HG02678 (cell line): ENCODE results near the gene CTSV.
A peak's percentile ranks its signal among the peaks of the same experiment; 100 is the strongest.
"Not testable (repeated sequence)": the region's sequence is repeated elsewhere in the genome, so short reads cannot be mapped to it uniquely, and the experiment has no call there.

ENCODE experiments used
- ATAC-seq: cut with Tn5 transposase; IDR thresholded peaks from one replicate; pipeline ENCODE4 v1.9.1; 2021; ENCODE audit warnings: mild to moderate bottlenecking, moderate library complexity; ENCODE audit not compliant: unreplicated experiment

Gene CTSV

GRCh38 chr9:97045300-97045699, 6.4 kb upstream of the CTSV start:
- ATAC-seq, result no peak

DNA sequence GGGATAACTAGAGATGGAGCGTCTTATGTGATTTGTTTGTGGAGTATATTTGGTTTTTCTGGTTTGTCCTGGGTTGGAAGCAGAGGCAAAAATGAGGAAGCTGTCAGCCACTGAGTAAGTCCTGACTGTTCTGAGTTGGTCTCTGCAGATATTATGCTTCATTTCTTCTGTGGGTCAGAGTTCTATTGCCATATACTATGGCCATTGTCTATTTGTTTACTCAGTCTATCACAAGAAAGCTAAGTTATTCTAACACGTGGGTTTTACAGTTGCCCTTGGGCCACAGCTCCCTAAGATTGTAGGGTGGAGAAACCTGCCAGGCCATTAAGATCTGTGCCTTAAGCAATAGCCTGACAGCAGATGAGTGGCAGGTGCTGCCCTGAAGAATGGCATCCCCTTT, 3.0 kb upstream of the CTSV start:
- no peak for ATAC-seq

DNA sequence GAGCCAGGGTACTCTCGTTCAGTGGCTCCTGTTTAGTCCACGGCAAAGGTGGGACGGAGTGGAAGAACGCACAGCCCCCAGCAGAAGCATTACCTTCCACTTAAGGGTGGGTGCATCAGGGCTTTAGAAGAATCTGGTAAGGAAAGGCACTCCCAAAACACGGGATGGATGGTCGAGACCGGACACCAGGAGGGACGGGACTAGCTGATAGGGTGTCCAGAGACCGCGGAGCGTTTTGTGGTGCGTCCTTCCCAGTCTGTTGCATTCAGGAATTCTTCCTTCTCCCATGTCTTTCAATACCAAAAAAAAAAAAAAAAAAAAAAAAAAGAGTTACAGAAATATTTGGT, 545 bp upstream of the CTSV start:
- peak; percentile 1 for ATAC-seq

DNA sequence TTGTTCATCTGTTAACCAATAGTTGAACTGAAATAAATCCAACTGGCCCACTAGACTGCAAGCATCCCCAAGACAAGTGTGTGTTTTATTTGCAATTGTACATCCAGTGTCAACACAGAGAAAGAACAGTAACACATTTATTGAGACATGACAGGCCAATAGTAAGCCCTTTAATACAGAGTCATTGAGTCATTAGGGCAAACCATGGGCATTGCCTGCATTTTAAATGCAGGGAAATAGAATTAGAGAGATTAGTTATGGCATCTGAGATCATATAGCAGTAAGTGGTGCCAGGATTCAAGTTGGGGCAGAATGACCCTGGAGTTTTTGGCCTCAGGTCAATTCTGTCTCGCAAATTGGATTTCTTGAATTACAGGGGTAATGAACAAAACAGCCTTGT, 15.4 kb downstream of the CTSV start:
- ATAC-seq, result not testable (repeated sequence)

DNA sequence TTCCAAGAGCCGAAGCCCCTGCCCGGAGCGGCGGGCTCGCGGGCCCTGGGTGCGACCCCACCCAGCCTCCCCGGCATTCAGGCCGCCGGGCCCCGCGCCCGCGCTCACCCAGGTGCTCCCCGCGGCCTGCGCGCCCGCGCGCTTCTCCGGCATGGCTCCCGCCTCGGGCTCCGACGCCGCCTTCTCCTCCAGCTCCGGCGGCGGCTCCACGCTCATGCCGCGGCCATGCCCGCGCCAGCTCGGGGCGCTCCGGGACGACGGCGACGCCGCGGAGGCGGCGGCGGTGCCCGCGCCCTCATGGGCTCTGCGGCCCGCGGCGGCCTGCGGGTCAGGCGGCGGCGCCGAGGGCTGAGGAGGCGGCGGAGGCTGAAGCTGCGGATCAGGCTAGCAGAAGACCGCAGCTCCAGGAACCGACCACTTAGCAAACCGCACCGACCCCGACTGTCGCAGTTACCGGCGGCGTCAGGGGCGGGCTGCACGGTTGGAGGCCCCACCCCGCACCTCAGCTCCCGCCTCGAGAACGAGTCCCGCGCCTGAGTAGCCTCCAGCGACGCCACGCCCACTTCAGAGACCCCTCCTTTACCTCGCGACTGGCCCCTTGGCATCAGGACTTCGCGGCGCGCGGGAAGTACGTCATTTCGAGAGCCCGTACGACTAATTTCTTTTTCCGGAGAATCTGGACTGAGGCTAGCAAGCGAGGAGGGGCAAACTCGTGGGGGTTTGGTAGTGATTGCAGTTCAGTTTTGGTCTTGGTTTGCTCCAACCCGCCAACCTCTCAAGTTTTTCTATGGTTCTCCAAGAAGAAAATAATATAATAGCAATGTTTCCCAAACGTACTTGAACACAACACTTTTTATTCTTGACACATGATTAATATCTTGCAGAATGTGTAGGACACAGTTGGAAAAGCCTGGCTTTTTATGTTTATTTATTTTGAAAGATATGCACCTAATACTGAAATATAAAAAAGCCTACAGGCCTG, 25.5 kb downstream of the CTSV start:
- peak; percentile 85 for ATAC-seq

DNA sequence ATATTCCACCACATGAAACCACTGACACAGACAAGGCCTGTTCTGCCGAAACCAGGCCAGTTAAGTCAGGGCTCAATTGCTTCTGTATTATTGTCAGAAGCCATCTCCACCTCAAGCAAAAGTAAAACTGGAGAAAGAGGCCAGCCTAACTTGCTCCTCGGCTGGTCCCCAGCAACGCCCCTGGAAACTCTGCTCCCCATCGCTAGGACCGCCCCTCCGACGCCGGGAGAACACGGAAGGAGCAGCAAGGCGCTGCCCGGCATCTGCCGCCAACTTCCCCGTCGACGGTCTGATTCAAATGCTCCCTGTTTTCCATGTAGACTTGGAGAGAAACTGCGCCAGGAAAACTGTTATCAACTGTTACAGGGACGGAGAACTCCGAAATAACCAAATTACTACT, 26.3 kb downstream of the CTSV start:
- ATAC-seq, result peak; percentile 69

- not testable (repeated sequence) for ATAC-seq
Observed at GRCh38 chr9:97002195-97002594, 36.7 kb downstream of the CTSV start.

DNA sequence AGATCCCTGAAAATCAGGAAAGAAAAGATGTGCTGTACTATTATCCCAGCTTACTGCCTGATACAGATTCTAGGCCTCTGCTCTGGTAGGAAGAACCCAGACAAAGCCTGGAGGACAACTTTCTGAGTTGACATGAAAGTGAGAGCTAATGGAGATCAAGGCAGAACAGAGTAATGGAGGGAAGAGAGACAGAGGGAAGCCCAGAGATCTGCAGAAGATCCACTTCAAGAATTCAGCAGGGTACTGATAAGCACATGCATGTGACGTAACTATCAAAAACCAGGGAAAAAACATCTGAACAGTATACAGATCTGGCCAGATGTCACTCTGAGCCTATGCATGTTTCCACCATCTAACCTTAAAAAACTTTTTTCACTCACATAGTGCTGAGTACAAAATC, 37.6 kb downstream of the CTSV start:
- ATAC-seq, result not testable (repeated sequence)

DNA sequence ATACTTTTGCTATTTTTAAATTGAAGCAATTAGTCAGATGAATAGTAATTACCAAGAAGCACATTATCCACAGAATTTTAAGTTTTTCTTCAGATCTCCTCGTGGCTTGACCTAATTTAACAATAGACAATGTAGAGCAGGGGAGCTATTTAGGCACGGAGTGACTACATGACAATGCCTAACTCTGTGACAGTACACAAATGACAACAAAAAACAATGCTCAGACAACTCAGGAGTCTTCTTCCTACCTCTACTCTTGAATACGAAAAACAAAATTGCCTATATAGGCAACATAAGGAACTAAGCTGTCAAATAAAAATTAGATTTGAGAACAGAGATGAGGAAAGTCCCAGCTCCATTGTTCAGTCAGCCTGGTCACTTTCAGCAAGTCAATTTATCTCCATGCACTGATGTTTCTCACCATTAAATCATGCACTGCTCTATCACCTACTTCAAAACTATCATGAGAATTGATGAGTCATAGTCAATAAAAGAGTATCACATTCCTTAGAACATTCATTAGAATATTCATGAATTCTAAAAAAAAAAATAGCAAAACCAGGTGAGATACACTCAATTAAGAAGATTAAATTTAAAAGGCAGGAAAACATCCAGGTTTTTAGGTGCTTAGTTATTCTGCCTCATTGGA, 38.7 kb downstream of the CTSV start:
- not testable (repeated sequence) for ATAC-seq

DNA sequence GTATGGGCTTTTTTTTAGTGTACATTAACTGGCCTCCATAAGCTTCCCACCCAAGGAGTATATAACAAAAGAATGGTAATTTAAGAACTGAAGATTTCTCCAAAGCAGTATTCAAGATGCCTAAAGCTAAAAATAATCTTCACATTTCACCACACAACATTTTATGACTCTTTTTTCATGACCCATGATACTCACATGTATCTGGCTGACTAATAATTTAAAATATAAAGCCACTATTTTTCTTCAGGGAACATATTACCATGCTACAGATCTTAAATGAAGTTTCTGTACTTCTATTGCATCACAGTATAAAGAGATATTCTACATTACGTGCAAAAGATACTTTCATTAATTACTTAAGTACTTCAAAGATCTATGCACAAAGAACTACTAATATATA, 39.2 kb downstream of the CTSV start:
- ATAC-seq, result not testable (repeated sequence)

DNA sequence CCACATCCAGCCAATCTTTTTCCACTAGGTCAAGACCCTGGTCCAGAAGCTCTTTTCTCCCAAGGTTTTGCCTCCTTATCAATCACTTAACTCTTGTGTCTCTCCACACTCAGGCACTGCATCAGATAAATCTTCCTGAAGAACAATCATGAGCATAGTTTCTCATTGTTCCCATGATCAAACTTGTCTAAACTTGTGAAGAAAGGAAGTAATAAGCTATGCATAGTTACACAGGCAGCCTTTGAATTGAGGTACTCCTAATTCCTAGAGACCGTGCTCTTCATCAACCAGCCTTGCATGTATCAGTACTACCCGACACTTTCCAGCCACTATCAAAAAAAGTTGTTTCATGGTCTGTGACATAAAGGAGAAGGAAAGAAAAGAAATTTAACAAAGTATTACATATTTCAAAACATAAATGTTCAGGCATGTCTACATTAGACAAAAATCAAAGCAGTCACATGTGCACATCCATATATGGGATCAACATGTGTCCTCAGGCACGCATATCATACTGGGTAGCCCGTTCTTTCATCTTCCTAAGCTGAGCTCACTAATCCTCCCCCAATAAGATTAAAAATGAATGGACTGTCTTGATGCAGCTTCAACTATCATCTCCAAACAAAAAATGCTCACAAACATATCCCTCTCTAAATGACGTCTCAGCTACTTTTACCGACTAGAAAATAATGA, 41.8 kb downstream of the CTSV start:
- ATAC-seq, result not testable (repeated sequence)

DNA sequence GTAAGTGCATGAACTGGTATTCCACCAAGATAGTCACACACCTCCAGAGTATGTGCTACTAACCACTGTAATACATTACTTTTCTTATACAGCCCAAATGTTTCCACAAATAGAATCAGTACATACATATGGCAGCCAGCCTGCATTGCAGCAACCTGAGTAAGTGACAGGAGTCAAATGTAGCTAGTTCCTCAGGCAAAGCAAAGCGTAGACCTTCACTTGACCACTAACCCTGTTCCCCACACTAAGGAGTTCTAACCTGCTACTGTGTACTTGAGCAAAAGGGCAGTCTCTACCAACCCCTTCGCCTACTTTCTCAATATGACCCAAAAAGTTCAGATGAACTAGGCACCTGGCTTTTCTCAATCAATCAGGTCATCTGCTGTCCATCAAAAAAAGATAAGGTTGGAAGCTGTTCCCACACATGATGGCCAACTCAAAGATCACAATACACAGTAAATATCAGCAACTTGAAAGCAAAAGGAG, 44.4 kb downstream of the CTSV start:
- ATAC-seq, result not testable (repeated sequence)

- not testable (repeated sequence) for ATAC-seq
Observed at GRCh38 chr9:96992303-96992702, 46.6 kb downstream of the CTSV start.

DNA sequence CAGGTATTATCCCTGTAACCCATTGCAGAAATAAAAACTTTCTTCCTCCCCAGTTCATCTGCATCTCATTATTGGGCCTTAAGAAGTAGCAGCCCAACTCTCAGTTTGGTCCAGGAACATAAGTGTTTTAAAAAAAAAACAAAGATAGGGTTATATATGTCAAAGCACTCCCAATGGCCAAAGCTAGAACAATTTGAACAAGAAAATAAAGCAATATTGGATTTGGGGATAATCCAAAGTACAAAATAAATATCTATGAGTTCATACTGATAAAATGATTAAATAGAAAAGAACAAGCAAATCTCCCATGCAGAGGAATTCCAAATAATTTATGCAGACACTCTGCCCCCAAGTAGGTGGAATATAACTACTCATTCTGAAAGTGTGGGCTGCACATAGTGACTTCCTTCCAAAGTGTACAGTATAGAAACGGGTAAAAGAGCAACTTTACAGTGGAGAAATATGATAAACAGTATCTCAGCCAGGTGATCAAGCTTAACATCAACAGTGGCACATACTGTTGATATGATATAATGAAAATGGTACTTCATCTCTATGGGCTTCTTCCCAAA, 49.1 kb downstream of the CTSV start:
- ATAC-seq, result not testable (repeated sequence)

DNA sequence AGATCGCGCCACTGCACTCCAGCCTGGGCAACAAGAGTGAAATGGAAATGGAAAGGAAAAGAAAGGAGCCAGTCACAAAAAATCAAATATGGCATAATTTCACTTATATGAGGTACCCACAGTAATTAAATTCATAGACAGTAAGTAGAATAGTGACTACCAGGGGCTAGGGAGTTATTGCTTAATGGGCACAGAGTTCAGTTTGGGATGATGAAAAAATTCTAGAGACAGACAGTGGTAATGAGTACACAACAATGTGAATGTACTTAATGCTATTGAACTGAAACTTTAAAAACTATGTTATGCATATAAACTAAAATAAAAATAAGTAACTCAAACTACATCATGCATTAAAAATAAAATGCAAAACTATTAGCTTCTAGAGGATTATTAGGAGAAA, 54.1 kb downstream of the CTSV start:
- not testable (repeated sequence) for ATAC-seq

DNA sequence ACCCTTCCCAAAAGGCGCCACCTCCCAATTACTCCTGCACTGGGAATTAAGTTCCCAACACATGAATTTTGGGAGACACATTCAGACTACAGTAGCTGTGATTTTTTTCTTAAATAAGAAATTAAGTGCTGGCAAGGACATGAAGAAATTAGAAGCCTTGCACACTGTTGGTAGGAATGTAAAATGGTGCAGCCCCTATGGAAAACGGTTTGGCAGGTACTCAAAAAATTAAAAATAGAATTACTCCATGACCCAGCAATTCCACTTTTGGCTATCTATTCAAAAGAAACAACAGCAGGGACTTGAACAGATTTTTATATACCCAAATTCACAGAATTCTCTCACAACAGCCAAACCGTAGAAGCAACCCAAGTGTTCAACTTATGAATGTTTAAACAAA, 54.8 kb downstream of the CTSV start:
- not testable (repeated sequence) for ATAC-seq

- not testable (repeated sequence) for ATAC-seq
Observed at GRCh38 chr9:96983496-96984122, 55.3 kb downstream of the CTSV start.
